MCF 10A (cell line): ENCODE measurements around the gene DUSP8. TPM values are rescaled to one million over a fixed set of nuclear protein-coding genes. Genes with fewer than 3 reads are reported as not detected.
"Not testable (repeated sequence)": the region's sequence is repeated elsewhere in the genome, so short reads cannot be mapped to it uniquely, and the experiment has no call there.

ENCODE experiments used
- BruUV-seq: library from RNA; stranded (reverse); fragments of 400-500 nt; replicated peaks from 2 replicates; lab custom pipeline; 2021; lab: Mats Ljungman, UMichigan
- CTCF ChIA-PET: fragments of 300-600 bp; sonication (Branson Sonifier 250); formaldehyde crosslinking; extraction: SDS; loops from one replicate; lab custom pipeline; 2021; ENCODE audit warnings: antibody characterized with exemption, inconsistent platforms; lab: Yijun Ruan, JAX
- POLR2A ChIA-PET: fragments of 300-600, 350-650 bp; sonication (Branson Sonifier 250); formaldehyde crosslinking; extraction: SDS; loops from one replicate; lab custom pipeline; 2020; ENCODE audit warnings: antibody characterized with exemption, inconsistent platforms; lab: Yijun Ruan, JAX
- DNase-seq: peaks from one replicate; pipeline ENCODE4 v3.0.0-alpha.2; 2018; ENCODE audit not compliant: unreplicated experiment
- H3K27ac Mint-ChIP-seq: one replicate; pipeline ENCODE4 v1.8.0; 2022; ENCODE audit warnings: mild to moderate bottlenecking, low read depth, mixed read lengths; ENCODE audit not compliant: unreplicated experiment
- H3K27me3 Mint-ChIP-seq: one replicate; pipeline ENCODE4 v1.8.0; 2022; ENCODE audit warnings: mixed read lengths; ENCODE audit not compliant: insufficient read depth, unreplicated experiment
- H3K36me3 Mint-ChIP-seq: one replicate; pipeline ENCODE4 v1.8.0; 2022; ENCODE audit warnings: mild to moderate bottlenecking, moderate library complexity, mixed read lengths; ENCODE audit not compliant: insufficient read depth, unreplicated experiment
- H3K4me1 Mint-ChIP-seq: one replicate; pipeline ENCODE4 v1.8.0; 2022; ENCODE audit warnings: mixed read lengths; ENCODE audit not compliant: insufficient read depth, unreplicated experiment
- H3K4me3 Mint-ChIP-seq: one replicate; pipeline ENCODE4 v1.8.0; 2022; ENCODE audit warnings: mild to moderate bottlenecking, moderate library complexity, mixed read lengths; ENCODE audit not compliant: unreplicated experiment
- H3K9me3 Mint-ChIP-seq: one replicate; pipeline ENCODE4 v1.8.0; 2022; ENCODE audit warnings: mixed read lengths; ENCODE audit not compliant: unreplicated experiment
- CTCF ChIP-seq: fragments of 200-600 bp; IDR thresholded peaks from one replicate; pipeline ENCODE4 v1.8.0; 2022; ENCODE audit warnings: antibody characterized with exemption, mild to moderate bottlenecking; ENCODE audit not compliant: unreplicated experiment
- intact Hi-C: fragments of 100-400 bp; cut with micrococcal nuclease; formaldehyde crosslinking; loops from 2 replicates; pipeline ENCODE4 v1.14.1; 2022
- total RNA-seq: library from RNA; stranded (reverse); gene quantifications from 2 replicates; pipeline ENCODE4 v1.2.3, GENCODE V29; 2022

Gene DUSP8
- total RNA-seq, 1 experiment from 2014 or later: 17.6 TPM

GRCh38 chr11:1592628-1593027 lies 20.6 kb upstream of the DUSP8 start:
- BruUV-seq: no TSS peak
- peaks cover 60% of the 10 kb centered on the region for H3K27me3 Mint-ChIP-seq
- intact Hi-C loops: no loop called here
- peaks cover 5% of the 10 kb centered on the region for H3K36me3 Mint-ChIP-seq
- peaks cover 7% of the 10 kb centered on the region for H3K4me1 Mint-ChIP-seq
- no peak for TF ChIP-seq CTCF
- CTCF ChIA-PET: interaction anchor here (0.7 kb wide), 1 partner anchor 130 kb away, joined by 4 read pairs; no protein-coding TSS in a partner anchor
- no peak overlapping the region for H3K27ac Mint-ChIP-seq
- no peak for DNase-seq
- H3K4me3 Mint-ChIP-seq: no peak overlapping the region
- POLR2A ChIA-PET: interaction anchor here (0.6 kb wide), 1 partner anchor 219 kb away, joined by 3 read pairs; no protein-coding TSS in a partner anchor
- H3K9me3 Mint-ChIP-seq: no peaks in the 10 kb centered on the region

- Mint-ChIP-seq H3K9me3 (no peaks in the 10 kb centered on the region), H3K27ac (no peak overlapping the region), H3K4me3 (no peak overlapping the region), H3K27me3 (peaks cover 45% of the 10 kb centered on the region), H3K4me1 (peaks cover 7% of the 10 kb centered on the region), H3K36me3 (peaks cover 5% of the 10 kb centered on the region)
- ChIA-PET POLR2A (interaction anchor here (1.1 kb wide), 1 partner anchor 16 kb away, joined by 3 read pairs; no protein-coding TSS in a partner anchor), CTCF (interaction anchor here (0.7 to 1.6 kb wide), 4 partner anchors 11 to 210 kb away, joined by 3 to 6 read pairs (median 5); no protein-coding TSS in a partner anchor)
- intact Hi-C loops: no loop called here
- no peak for DNase-seq
- BruUV-seq: no TSS peak
- no peak for TF ChIP-seq CTCF
Observed at GRCh38 chr11:1589996-1590395, 17.9 kb upstream of the DUSP8 start.

- CTCF ChIA-PET: interaction anchor here (0.6 to 2.2 kb wide), 7 partner anchors 8 to 245 kb away, joined by 3 to 10 read pairs (median 6); partner anchors contain the start of gene KRTAP5-2
Observed at GRCh38 chr11:1589191-1589963, 17.3 kb upstream of the DUSP8 start.

GRCh38 chr11:1586699-1587098 lies 14.6 kb upstream of the DUSP8 start:
- H3K36me3 Mint-ChIP-seq: peaks cover 5% of the 10 kb centered on the region
- H3K4me1 Mint-ChIP-seq: peaks cover 7% of the 10 kb centered on the region
- TF ChIP-seq CTCF: no peak
- DNase-seq: no peak
- ChIA-PET CTCF (interaction anchor here (0.6 to 0.9 kb wide), 3 partner anchors 8 to 43 kb away, joined by 3 to 4 read pairs (median 3); partner anchors contain the start of gene KRTAP5-5), POLR2A (no interaction called here)
- H3K27ac Mint-ChIP-seq: no peak overlapping the region
- BruUV-seq: no TSS peak
- intact Hi-C loops: no loop called here
- H3K27me3 Mint-ChIP-seq: peaks cover 12% of the 10 kb centered on the region
- H3K9me3 Mint-ChIP-seq: no peaks in the 10 kb centered on the region
- no peak overlapping the region for H3K4me3 Mint-ChIP-seq

More at GRCh38 chr11:1589191-1589963, 17.3 kb upstream of the DUSP8 start:
- BruUV-seq, H3K4me1 Mint-ChIP-seq, H3K4me3 Mint-ChIP-seq, H3K27ac Mint-ChIP-seq, H3K9me3 Mint-ChIP-seq, intact Hi-C loops, H3K36me3 Mint-ChIP-seq: not testable (repeated sequence)
- H3K27me3 Mint-ChIP-seq: peaks cover 39% of the 10 kb centered on the region
- DNase-seq: peak; percentile 49
- POLR2A ChIA-PET: interaction anchor here (0.7 to 1.1 kb wide), 3 partner anchors 13 to 104 kb away, joined by 3 to 4 read pairs (median 3); no protein-coding TSS in a partner anchor

GRCh38 chr11:1584661-1585370 lies 12.7 kb upstream of the DUSP8 start, which contains the start of gene KRTAP5-1:
KRTAP5-1 (minus strand) TSS chr11:1585283; CDS start chr11:1585249, 34 bp downstream.
- H3K36me3 Mint-ChIP-seq, H3K9me3 Mint-ChIP-seq, BruUV-seq, DNase-seq, intact Hi-C loops, POLR2A ChIA-PET, H3K4me1 Mint-ChIP-seq, H3K4me3 Mint-ChIP-seq, H3K27ac Mint-ChIP-seq: not testable (repeated sequence)
- H3K27me3 Mint-ChIP-seq: peaks cover 11% of the 10 kb centered on the region
- CTCF ChIA-PET: interaction anchor here (2.5 kb wide), 1 partner anchor 10 kb away, joined by 8 read pairs; no protein-coding TSS in a partner anchor

GRCh38 chr11:1582909-1583308 lies 10.8 kb upstream of the DUSP8 start:
- CTCF ChIA-PET: interaction anchor here (1.6 to 2.5 kb wide), 2 partner anchors 8 to 13 kb away, joined by 8 to 10 read pairs; no protein-coding TSS in a partner anchor
- DNase-seq, POLR2A ChIA-PET, H3K4me1 Mint-ChIP-seq, H3K36me3 Mint-ChIP-seq, BruUV-seq, intact Hi-C loops, H3K4me3 Mint-ChIP-seq, H3K27ac Mint-ChIP-seq: not testable (repeated sequence)
- peaks cover 15% of the 10 kb centered on the region for H3K9me3 Mint-ChIP-seq
- H3K27me3 Mint-ChIP-seq: peaks cover 11% of the 10 kb centered on the region
